22Rv1 (cell line): ENCODE results near the gene DAP.

Source experiments
- ZFX ChIP-seq: fragments of 450-650 bp; IDR thresholded peaks from 2 replicates; pipeline ENCODE4 v1.6.1; 2017; ENCODE audit warnings: antibody characterized with exemption, borderline replicate concordance
- TF ChIP-seq, protein P1 (sequence below): fragments of 450-650 bp; IDR thresholded peaks from 2 replicates; pipeline ENCODE4 v1.5.1; 2017; ENCODE audit warnings: mild to moderate bottlenecking

DNA sequence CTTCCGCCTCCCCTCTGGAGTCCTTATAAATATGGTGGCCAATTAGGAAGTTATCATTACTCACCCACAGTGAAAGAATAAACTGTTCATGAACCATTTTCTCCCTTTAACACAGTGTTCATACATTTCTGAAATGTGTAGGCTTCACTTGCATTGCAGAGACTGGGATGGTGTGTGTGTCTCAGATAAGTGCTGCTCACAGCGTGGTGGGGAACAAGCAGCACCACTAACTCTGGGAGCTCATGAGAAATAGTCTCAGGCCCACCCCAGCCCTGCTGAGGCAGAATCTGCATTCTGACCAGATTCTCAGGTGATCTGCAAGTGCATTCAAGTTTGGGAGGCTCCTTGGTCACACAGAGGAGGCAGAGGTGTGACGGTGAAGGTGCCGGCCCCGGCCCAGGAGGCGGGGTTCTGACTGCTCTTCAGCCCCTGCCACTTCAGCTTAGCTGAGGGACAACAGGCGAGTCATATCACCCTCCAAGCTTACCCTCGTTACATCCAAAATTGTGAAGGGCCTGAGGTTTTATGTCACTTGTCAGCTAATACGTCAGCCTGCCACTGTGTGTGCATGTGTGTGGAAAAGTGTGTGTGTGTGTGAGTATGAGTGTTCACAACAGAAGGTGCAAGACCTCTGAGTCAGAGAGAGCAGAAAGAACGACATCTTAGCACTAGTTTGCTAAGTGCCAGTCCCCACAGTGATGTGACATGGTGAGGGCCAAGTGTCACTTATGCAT, 34.7 kb downstream of the DAP start:
- TF ChIP-seq, protein P1, sequence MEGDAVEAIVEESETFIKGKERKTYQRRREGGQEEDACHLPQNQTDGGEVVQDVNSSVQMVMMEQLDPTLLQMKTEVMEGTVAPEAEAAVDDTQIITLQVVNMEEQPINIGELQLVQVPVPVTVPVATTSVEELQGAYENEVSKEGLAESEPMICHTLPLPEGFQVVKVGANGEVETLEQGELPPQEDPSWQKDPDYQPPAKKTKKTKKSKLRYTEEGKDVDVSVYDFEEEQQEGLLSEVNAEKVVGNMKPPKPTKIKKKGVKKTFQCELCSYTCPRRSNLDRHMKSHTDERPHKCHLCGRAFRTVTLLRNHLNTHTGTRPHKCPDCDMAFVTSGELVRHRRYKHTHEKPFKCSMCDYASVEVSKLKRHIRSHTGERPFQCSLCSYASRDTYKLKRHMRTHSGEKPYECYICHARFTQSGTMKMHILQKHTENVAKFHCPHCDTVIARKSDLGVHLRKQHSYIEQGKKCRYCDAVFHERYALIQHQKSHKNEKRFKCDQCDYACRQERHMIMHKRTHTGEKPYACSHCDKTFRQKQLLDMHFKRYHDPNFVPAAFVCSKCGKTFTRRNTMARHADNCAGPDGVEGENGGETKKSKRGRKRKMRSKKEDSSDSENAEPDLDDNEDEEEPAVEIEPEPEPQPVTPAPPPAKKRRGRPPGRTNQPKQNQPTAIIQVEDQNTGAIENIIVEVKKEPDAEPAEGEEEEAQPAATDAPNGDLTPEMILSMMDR = no peak
- no peak for TF ChIP-seq ZFX
